GM10847 (cell line): ENCODE measurements around the gene TMEM205.

Experiments used
- POLR2A ChIP-seq: IDR thresholded peaks from 2 replicates; pipeline ENCODE4 v1.6.1; 2011; ENCODE audit not compliant: insufficient read length; ENCODE audit errors: extremely low read depth

Gene TMEM205

DNA sequence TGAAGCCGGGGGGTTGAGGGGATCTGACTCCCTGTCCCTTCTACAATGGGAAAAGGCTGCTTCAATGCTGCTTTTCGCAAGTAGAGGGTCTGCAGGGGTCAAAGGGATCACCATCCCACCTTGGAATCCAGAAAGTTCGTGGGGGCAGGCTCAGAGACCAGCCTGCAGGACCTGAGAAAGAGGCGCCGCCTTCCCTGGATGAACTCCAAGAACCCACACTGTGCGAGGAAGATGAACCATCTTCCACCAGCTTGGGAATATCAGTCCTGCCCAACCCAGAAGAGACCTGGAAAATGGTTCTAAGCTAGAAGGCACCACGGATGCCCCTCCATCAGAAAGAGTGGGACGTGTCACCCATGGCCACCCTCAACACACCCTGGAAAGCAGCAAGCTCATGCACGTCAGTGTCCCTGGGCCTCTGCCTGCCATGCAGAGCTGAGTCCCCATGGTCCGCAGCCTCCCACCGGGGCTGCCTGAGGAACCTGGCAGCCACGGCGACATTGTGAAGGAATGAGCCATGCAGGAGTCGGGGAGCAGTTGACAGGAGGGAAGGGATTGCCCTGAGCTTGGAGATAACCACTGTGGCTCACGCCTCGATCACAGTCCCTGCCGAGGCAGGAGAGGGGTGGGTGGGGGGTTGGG is 21.2 kb downstream of the TMEM205 start:
- no peak for TF ChIP-seq POLR2A

DNA sequence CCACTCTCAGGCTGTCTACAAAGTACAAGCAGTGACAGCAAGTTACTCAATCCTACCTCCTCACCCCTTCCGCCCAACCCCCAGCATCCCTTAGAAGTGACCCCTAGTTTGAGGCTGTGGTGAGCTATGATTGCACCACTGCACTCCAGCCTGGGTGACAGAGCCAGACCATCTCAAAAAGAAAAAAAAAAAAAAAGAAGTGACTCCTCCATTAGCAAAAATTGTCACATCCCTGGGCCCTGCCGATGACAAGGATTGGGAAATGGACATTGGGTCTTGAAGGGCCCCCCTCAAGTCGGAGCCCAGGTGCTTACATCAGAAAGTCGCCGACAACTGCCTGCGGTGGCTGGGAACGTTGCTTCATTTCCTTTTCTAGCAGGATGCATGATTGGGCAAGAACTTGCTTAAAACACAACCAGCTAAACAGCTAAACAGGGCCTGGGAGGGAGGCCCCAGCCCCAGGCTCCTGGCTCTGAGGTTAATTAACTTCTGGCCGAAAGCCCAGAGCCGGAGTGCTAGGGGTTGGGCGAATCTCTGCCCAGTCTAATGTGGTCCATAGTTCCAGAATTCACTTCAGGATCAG is 21.9 kb downstream of the TMEM205 start:
- no peak for TF ChIP-seq POLR2A

DNA sequence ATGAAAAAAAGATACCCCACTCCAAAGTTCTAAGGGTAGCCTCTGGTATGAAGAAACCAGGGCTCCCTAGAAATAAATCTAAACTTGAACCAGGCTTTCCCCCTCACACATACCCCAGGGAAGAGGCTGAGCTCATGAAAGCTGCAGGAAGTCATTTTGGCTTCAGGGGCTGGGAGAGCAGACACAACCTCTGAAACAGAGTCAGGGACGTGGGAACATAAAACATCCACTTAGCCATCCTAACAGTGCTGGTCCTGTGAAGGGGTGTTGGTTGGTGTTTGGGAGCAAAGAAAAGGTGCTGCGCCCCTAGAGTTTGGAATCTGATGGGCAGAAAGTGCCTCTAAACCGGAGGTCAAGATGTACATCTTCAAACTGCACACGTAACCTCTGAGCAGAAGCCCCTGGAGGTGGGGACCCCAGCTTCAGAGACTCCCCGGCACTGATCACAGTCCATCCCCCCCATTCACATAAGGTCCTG is 22.4 kb downstream of the TMEM205 start:
- TF ChIP-seq POLR2A, result no peak

DNA sequence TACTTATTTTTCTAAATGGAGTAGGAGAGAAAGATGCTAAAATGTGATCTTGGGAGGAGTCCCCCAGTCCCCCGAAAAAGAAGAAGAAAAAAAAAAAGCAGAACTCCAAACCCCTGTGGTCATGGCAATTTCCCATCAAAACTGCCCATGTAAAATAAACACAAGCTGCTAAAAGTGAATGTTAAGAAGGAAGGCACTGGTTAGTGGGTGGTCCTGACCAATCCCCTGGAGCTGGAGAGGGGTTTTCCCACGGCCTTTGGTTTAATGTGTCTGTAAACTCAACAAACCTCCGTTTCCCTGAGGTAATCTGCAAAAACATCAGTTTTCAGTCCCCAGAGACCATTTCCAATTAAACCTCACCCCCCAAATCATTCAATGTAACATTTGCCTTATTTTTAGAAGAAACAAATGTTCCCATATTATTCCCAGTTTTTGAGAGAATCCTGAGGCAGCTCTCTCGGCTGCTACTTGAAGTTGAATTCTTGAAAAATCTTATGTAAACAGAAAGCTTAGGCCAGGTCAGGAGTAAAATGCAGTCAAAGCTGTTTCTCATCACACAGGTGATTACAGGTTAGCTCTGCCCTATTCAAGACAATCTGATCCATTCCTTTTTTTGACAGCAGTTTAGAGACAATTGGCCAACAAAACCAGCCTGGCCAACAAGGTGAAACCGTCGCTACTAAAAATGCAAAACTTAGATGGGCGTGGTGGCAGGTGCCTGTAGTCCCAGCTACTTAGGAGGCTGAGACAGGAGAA is 23.6 kb downstream of the TMEM205 start:
- no peak for TF ChIP-seq POLR2A

DNA sequence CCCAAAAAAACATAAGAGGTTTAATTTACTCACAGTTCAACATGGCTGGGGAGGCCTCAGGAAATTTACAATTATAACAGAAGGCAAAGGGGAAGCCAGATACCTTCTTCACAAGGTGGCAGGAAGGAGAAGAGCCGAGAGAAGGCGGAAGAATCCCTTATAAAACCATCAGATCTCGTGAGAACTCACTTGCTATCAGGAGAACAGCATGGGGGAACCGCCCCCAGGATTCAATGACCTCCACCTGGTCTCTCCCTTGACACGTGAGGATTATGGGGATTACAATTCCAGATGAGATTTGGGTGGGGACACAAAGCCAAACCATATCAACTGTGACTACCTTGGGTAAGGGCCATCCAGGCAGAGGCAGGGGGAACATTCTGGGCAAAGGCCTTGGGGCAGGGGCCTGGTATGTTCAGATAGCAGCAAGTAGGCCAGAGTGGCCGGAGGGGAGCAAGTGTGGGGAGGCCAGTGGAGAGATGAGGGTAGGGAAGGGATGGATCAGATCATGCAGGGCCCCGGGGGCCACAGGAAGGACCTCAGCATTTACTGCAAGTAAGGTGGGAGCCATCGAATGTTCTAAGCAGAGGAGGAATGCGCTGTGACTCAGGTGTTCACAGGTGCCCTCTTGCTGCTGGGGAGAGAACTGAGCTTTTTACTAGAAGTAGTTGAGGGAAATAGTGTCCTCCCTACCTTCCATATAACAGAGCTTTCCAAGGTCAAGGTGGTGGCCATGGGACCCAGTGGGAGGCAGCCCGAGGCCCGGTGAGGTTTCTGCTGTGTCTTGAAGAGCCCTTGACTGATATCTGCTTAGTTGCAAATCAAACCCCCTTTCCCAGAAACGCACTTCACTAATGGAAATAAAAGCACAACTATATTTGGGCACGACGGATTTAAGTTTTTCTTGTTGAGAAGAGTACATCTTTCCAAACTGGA is 24.6 kb downstream of the TMEM205 start:
- no peak for TF ChIP-seq POLR2A

DNA sequence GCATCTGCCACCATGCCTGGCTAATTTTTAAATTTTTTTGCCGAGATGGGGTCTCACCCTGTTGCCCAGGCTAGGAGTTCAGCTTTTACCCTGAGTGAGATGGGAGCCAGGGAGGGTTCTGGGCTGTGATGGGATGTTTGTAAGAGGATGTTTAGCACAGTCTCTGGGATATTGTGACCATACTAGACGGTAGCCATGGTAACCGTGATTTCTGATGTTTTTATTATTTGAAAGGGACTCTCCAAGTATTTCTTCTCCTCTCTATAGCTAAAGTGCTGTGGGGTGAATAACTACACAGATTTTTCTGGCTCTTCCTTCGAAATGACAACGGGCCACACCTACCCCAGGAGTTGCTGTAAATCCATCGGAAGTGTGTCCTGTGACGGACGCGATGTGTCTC is 39.7 kb downstream of the TMEM205 start:
- TF ChIP-seq POLR2A, result no peak

DNA sequence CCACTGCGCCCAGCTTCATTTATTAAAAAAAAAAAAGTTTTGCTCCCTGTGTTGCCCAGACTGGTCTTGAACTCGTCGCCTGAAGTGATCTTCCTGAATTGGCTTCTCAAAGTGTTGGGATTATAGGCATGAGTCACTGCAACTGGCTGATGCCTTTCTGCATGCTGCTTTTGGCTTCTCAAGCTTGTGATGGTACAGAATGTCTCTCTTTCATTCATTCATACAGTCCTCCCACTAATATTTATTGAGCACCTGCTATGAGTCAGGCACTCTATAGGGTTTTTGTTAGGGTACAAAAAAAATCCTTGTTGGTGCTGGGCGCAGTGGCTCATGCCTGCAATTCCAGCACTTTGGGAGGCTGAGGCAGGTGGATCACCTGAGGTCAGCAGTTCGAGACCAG is 41.1 kb downstream of the TMEM205 start:
- no peak for TF ChIP-seq POLR2A

DNA sequence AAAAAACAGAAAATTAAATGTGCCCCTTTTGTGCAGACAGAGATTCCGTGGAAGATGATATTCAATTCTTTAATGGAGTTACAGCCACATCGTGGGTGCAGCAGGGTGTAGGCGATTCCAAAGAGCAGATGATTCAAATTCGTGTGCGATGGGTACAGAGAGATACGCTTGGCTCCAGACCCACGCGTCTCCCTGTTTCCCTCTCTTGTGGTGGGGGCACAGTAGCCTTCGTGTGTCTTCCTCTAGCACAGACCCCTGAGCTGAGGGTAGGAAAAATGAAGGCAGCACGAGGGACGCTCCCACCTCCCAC is 45.3 kb downstream of the TMEM205 start:
- TF ChIP-seq POLR2A, result no peak

DNA sequence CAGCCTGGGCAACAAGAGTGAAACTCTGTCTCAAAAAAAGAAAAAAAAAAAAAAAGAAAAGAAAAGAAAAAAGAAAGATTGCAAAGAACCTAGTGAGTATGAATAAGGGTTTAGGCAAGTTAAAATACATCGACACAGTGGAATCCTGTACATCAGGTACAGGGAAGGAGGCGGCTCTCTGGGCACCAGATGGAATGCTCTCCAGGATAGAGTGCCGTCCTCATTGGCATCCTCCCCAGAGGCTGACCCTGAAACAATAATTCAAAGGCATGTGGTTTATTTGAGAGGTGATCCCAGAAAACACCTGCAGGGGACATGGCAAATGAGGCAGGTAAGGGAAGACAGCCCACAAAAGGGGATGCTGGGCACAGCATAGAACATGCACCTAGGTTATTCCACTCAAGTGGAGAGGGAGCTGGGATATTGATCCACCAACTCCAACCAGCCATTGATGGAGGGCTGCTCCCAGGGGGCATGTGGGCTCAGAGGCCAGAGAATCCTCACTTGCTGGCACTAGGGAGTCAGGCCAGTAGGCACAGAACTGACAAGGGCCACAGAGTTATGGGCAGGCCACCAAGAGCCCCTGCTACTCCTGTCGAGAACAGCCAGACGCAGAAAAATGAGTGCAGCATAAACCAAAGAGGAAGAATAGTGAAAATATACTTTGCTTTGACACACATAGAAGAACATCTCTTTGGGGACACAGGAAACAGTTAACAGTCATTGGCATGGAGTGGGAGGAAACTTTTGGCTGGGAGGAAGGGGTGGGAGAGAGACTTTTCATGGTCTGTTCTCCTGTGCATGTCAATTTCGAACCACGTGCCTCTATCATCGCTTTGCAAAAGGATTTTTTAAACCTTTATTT is 45.9 kb downstream of the TMEM205 start:
- no peak for TF ChIP-seq POLR2A

DNA sequence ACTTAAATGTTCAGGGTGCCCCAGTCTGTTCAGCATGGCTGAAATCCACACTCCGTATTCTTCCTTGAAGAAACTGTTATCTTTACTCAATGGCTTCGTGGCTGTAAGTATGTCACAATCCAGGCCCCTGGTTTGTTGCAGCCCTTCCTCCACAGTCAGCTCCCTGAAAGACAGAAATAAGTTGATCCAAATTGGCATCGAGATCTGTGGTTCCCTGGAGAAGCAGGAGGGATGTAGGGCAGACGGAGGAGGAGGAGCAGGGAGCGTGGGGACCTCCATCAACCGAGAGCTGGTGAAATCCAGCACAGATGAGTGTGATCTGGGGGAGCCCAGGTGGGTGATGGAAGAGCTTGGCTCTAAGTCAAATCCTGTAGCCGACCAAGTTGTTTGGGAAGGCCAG is 49.8 kb downstream of the TMEM205 start:
- no peak for TF ChIP-seq POLR2A

DNA sequence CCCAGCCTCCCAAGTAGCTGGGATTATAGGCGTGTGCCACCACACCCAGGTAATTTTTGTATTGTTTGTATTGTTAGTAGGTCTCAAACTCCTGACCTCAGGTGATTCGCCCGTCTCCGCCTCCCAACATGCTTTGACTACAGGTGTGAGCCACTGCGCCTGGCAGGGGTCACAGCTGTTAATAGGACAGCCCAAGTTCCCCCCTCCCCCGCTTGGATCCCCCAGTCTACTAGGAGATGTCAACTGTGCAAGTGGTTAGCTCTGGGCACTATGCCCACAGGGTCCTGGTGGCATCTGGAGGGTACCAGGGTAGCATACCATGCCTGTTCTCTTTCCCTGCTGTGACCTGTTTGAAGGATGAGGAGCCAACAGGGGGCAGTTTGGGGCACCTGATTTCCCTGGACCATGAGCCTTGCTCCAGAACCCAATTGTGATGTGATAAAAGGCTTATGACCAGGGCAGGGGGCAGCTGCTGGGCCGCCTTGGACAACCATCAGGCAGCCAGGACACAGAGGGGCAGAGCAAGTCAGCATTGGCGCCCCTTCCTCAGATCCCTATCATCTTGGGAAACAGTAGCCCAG is 50.3 kb downstream of the TMEM205 start, which contains the start of gene TSPAN16:
TSS of gene TSPAN16 (plus strand) at position 496 of the 581 bp plus-strand sequence. CDS start 138 bp downstream, outside the sequence.
- TF ChIP-seq POLR2A, result no peak

DNA sequence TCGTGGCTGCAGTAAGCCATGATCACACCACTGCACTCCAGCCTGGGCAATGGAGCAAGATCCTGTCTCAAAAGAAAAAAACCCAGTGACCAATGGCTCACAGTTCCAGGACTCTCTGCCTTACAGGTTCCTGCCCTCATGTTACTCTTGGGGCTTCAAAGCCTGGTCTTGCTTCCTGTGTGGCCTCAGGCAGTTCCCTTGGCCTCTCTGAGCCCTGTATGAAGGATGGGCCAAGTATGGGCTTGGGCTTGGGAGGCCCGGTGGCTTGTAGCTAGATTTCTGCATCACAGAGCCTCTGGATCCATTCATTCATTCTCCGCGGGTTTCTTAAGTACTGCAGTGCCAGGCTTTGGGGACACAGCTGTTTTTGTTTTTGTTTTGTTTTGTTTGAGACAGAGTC is 50.9 kb downstream of the TMEM205 start:
- no peak for TF ChIP-seq POLR2A

DNA sequence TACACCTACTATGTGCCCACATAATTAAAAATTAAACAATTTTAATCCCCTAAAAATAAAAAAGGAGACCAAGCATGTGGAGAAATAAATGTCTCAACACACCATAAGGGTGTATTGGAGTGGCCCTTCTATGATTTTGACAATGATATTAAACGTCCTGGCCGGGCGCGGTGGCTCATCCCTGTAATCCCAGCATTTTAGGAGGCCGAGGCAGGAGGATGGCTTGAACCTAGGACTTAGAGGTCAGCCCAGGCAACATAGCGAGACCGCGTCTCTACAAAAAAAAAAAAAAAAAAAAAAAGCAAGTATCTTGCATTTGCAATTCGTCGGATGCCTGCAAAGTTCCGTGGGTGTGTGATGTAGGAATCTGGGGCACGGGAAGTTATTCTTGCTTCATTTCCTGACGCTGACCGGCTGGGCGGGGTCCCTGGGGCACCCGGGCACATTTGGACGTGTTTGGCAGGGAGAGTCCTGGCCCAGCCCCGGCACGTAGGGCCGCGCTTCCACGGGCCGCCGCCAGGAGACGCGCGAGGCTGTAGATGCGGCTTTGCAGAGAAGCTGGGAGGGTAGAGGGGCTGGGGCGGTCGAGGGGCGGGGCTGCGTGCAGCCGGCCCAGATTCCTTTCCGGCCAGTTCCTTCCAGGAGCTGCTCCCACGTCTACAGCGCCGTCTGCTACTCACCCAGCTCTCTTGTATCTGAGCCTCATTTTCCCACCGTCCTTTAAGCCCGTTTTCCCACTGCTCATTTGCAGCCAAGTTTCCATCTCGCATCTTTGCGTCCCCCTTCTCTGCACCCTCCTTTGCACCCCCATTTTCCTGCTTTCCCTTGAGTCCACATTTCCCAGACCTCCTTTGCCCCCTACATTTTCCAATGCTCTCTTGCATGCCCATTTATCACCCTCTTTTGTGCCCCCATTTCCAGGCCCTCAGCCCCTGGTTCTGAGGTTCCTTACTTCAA is 52.4 kb downstream of the TMEM205 start:
- no peak for TF ChIP-seq POLR2A
